ENCODE measurements around the gene TSPYL1.

GRCh38 chr6:116300566-116300965 is 20.8 kb upstream of the TSPYL1 start:
- TF ChIP-seq POLR2AphosphoS5 (IDR thresholded peaks at IDR 0.05; ENCODE audit: low read depth): no peak
- TF ChIP-seq CTCF (IDR thresholded peaks at IDR 0.05; ENCODE audit: insufficient read depth, low read length): no peak
- no peak for TF ChIP-seq REST (IDR thresholded peaks at IDR 0.05; ENCODE audit: insufficient replicate concordance, low read depth)

Data from HL-60 (cell line).